Measurements from ENCODE around the gene CLEC1A. TPM values are rescaled to one million over a fixed set of nuclear protein-coding genes. Genes with fewer than 3 reads are reported as not detected.

CLEC1A gene
- polyA plus RNA-seq, 1 donor (not counting 4 experiments of a cell fraction or from before 2014, with no cell fraction given) = 0.05 TPM

DNA sequence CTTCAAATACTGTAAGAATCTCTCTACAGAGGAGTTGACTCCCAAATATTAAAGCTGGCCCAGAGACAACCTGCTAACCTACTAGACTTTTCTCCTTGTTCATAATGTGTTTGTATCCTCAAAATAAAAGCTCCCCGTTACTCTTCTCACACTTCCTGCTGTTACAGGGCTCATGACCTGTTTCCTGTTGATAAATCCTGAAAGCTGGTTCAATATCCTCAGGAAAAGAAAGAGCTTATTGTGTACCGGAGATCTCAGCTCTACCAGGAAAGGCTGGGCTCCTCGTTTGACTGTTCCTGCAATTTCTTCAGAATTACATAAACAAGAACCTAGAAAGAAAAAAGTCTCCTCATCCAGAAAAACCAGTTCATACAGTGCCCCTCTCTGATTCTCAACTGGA lies 30.8 kb downstream of the CLEC1A start:
- DNase-seq (ENCODE audit: low read depth, low spot score) = no peak
- dilution Hi-C loops (cut with MboI; ENCODE audit: extremely low pct_ligation_motif_present, low sequenced_read_pairs) = no loop called here
- H3K79me2 ChIP-seq (ENCODE audit: control insufficient read depth, insufficient read depth, low read length) = no peaks in the 10 kb centered on the region
- no peak overlapping the region for H3K4me3 ChIP-seq (ENCODE audit: control insufficient read depth in 2 of 3, extremely low read depth in 1 of 3, insufficient read depth in 2 of 3, low read depth in 1 of 3, low read length in 3 of 3)
- H4K20me1 ChIP-seq (ENCODE audit: control insufficient read depth, extremely low read depth, insufficient read depth, low read length) = no peaks in the 10 kb centered on the region
- H3K9me1 ChIP-seq (ENCODE audit: control insufficient read depth, extremely low read depth, insufficient read depth, low read length) = no peaks in the 10 kb centered on the region
- no peak overlapping the region for H3K4me2 ChIP-seq (ENCODE audit: control insufficient read depth, extremely low read depth, insufficient read depth, low read depth, low read length)
- H3K27me3 ChIP-seq (ENCODE audit: control insufficient read depth, extremely low read depth, insufficient read depth, low read length) = no peaks in the 10 kb centered on the region
- FAIRE-seq = no peak
- no peak overlapping the region for H2AFZ ChIP-seq (ENCODE audit: control insufficient read depth, low read length)
- TF ChIP-seq, protein P1, sequence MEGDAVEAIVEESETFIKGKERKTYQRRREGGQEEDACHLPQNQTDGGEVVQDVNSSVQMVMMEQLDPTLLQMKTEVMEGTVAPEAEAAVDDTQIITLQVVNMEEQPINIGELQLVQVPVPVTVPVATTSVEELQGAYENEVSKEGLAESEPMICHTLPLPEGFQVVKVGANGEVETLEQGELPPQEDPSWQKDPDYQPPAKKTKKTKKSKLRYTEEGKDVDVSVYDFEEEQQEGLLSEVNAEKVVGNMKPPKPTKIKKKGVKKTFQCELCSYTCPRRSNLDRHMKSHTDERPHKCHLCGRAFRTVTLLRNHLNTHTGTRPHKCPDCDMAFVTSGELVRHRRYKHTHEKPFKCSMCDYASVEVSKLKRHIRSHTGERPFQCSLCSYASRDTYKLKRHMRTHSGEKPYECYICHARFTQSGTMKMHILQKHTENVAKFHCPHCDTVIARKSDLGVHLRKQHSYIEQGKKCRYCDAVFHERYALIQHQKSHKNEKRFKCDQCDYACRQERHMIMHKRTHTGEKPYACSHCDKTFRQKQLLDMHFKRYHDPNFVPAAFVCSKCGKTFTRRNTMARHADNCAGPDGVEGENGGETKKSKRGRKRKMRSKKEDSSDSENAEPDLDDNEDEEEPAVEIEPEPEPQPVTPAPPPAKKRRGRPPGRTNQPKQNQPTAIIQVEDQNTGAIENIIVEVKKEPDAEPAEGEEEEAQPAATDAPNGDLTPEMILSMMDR (optimal IDR thresholded peaks at IDR 0.05 in 1 of 3, IDR thresholded peaks at IDR 0.05 in 1 of 3, conservative IDR thresholded peaks at IDR 0.05 in 1 of 3; ENCODE audit: extremely low read depth in 1 of 3, insufficient read depth in 2 of 3, low read length in 3 of 3) = no peak
- no peak for TF ChIP-seq EZH2 (IDR thresholded peaks at IDR 0.05; ENCODE audit: low read length)
- H3K9me3 ChIP-seq (ENCODE audit: control insufficient read depth, low read depth, low read length) = no peaks in the 10 kb centered on the region
- H3K9ac ChIP-seq (ENCODE audit: control insufficient read depth, extremely low read depth, insufficient read depth, low read length) = no peak overlapping the region
- H3K27ac ChIP-seq (ENCODE audit: control insufficient read depth, insufficient read depth, low read length) = no peak overlapping the region
- H3K36me3 ChIP-seq (ENCODE audit: control insufficient read depth in 2 of 2, extremely low read depth in 1 of 2, insufficient read depth in 2 of 2, low read length in 2 of 2) = no peaks in the 10 kb centered on the region
- no peaks in the 10 kb centered on the region for H3K4me1 ChIP-seq (ENCODE audit: control insufficient read depth, extremely low read depth, insufficient read depth, low read length)

DNA sequence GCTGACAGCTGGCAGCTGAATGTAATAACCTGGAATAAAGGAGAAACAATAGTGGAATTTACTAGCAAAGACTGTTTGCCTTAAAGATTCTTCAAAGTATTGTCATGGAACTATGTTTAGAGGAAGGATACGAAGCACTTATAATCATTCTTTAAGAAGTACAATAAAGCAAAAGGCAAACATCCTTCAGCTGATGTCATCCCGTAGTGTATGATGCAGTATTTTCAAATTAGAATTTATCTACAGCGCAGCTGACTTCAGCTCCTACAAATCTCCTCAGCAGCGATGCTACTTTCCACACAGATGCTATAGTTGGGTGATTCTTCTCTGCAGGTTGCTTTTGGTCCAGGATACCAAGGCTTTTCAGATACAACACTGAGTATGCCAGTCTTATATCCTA lies 31.5 kb downstream of the CLEC1A start:
- no peak overlapping the region for H3K4me2 ChIP-seq (ENCODE audit: control insufficient read depth, extremely low read depth, insufficient read depth, low read depth, low read length)

More for the DNA sequence above, 31.5 kb downstream of the CLEC1A start:
- H3K4me3 ChIP-seq (ENCODE audit: control insufficient read depth in 2 of 3, extremely low read depth in 1 of 3, insufficient read depth in 2 of 3, low read depth in 1 of 3, low read length in 3 of 3) = no peak overlapping the region
- no peak overlapping the region for H3K9ac ChIP-seq (ENCODE audit: control insufficient read depth, extremely low read depth, insufficient read depth, low read length)
- no peak for DNase-seq (ENCODE audit: low read depth, low spot score)
- dilution Hi-C loops (cut with MboI; ENCODE audit: extremely low pct_ligation_motif_present, low sequenced_read_pairs) = no loop called here
- H3K27ac ChIP-seq (ENCODE audit: control insufficient read depth, insufficient read depth, low read length) = no peak overlapping the region
- no peaks in the 10 kb centered on the region for H3K4me1 ChIP-seq (ENCODE audit: control insufficient read depth, extremely low read depth, insufficient read depth, low read length)
- H2AFZ ChIP-seq (ENCODE audit: control insufficient read depth, low read length) = no peak overlapping the region
- no peaks in the 10 kb centered on the region for H3K9me1 ChIP-seq (ENCODE audit: control insufficient read depth, extremely low read depth, insufficient read depth, low read length)
- H3K36me3 ChIP-seq (ENCODE audit: control insufficient read depth in 2 of 2, extremely low read depth in 1 of 2, insufficient read depth in 2 of 2, low read length in 2 of 2) = no peaks in the 10 kb centered on the region
- no peaks in the 10 kb centered on the region for H3K27me3 ChIP-seq (ENCODE audit: control insufficient read depth, extremely low read depth, insufficient read depth, low read length)
- peak; percentile 13 for FAIRE-seq
- H4K20me1 ChIP-seq (ENCODE audit: control insufficient read depth, extremely low read depth, insufficient read depth, low read length) = no peaks in the 10 kb centered on the region
- no peaks in the 10 kb centered on the region for H3K79me2 ChIP-seq (ENCODE audit: control insufficient read depth, insufficient read depth, low read length)
- H3K9me3 ChIP-seq (ENCODE audit: control insufficient read depth, low read depth, low read length) = no peaks in the 10 kb centered on the region
- TF ChIP-seq, protein P1 (optimal IDR thresholded peaks at IDR 0.05 in 1 of 3, IDR thresholded peaks at IDR 0.05 in 1 of 3, conservative IDR thresholded peaks at IDR 0.05 in 1 of 3; ENCODE audit: extremely low read depth in 1 of 3, insufficient read depth in 2 of 3, low read length in 3 of 3) = no peak
- no peak for TF ChIP-seq EZH2 (IDR thresholded peaks at IDR 0.05; ENCODE audit: low read length)
